Esophagus (tissue), 2 donors: ENCODE measurements around the gene SMYD3. TPM values are rescaled to one million over a fixed set of nuclear protein-coding genes. Genes with fewer than 3 reads are reported as not detected.

Experiments
- H3K27ac ChIP-seq, 2 donors: one replicate each; pipeline ENCODE4 v1.5.1; 2013; ENCODE audit warnings: low read depth in 2 of 2, mild to moderate bottlenecking in 2 of 2, inconsistent platforms in 1 of 2, low read length in 1 of 2, moderate library complexity in 1 of 2
- H3K27me3 ChIP-seq, 2 donors: one replicate each; pipeline ENCODE4 v1.6.1; 2013; ENCODE audit warnings: low read length in 2 of 2, control low read depth in 1 of 2, mild to moderate bottlenecking in 1 of 2; ENCODE audit not compliant: insufficient read depth in 2 of 2, control insufficient read depth in 1 of 2
- H3K36me3 ChIP-seq, 2 donors: one replicate each; pipeline ENCODE4 v1.6.1; 2013; ENCODE audit warnings: low read length in 1 of 2; ENCODE audit not compliant: control insufficient read depth in 2 of 2, insufficient read depth in 2 of 2
- H3K4me1 ChIP-seq, 2 donors: one replicate each; pipeline ENCODE4 v1.6.1; 2013; ENCODE audit warnings: low read length in 1 of 2; ENCODE audit not compliant: control insufficient read depth in 2 of 2, insufficient read depth in 2 of 2
- H3K4me3 ChIP-seq, 2 donors: one replicate each; pipeline ENCODE4 v1.5.1; 2013; ENCODE audit warnings: low read length in 2 of 2, mild to moderate bottlenecking in 2 of 2, low read depth in 1 of 2, moderate library complexity in 1 of 2
- H3K9me3 ChIP-seq, 2 donors: one replicate each; pipeline ENCODE4 v1.6.1; 2013; ENCODE audit warnings: mild to moderate bottlenecking in 2 of 2, low read depth in 1 of 2, low read length in 1 of 2, moderate library complexity in 1 of 2; ENCODE audit not compliant: control insufficient read depth in 2 of 2, insufficient read depth in 1 of 2
- WGBS, 2 donors: extraction: QIAGEN DNeasy Blood & Tissue Kit; methylation state at CpG; one replicate each; pipeline ENCODE4 v1.1.7; 2013; 5-methylcytosine and 5-hydroxymethylcytosine counted together
- polyA plus RNA-seq, 2 donors: library from polyadenylated mRNA; stranded (reverse); fragments of 200-250 nt; gene quantifications; one replicate each; pipeline ENCODE4 v1.2.3, GENCODE V29; 2013
- donor health status: healthy with polysubstance abuse.
- donor health status: Bipolar disorder and iron deficiency.

Gene SMYD3
- polyA plus RNA-seq, 2 donors = 5.0 to 5.7 TPM

DNA sequence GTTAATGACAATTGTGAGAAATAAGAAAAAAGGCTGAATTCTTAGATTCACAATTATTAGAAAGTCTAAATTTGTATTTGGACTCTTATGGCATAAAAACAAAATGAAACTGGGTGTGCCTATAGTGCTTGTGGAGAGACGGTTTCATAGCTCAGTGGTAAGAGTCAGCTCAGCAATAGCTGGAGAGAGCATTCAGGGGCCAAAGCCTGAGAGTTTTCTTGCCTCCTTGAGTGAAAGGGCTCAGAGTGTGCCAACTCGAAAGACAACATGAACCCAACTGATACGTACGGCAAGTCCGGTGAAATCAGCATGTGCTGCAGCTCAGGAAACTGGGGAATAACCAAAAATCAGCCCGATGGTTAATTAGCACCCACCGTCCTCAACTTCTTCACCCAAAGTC is 577.9 kb downstream of the SMYD3 start:
- no peaks in the 10 kb centered on the region for H3K9me3 ChIP-seq
- H3K4me3 ChIP-seq = no peak overlapping the region
- H3K36me3 ChIP-seq = peaks cover 0 to 2% of the 10 kb centered on the region in 2 donors
- H3K4me1 ChIP-seq = no peaks in the 10 kb centered on the region
- H3K27ac ChIP-seq = no peak overlapping the region
- 96 to 97% methylated on average over 7 of the region's 7 CpGs for WGBS, 2 donors
- no peaks in the 10 kb centered on the region for H3K27me3 ChIP-seq

DNA sequence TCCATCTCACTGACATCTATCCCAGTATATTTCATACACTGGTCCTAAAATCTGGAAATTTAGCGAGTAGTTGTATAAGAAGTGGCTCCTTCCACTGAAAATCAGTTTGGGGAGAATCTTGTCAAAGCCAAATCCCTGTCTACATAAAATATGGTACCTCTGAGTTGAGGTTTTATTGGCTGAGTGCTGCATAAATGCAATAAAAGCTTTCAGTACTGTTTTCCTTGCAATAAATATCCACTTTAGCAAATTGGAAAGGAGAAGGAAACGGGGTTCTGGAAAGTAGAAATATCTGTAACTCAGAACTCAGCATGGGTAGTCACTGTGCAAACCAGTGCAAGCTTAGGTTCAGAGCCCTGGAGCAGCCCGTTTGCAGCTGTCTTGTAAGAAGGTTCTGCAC is 580.2 kb downstream of the SMYD3 start:
- 91% methylated on average over 3 of the region's 3 CpGs for WGBS, 2 donors
- no peaks in the 10 kb centered on the region for H3K4me1 ChIP-seq

DNA sequence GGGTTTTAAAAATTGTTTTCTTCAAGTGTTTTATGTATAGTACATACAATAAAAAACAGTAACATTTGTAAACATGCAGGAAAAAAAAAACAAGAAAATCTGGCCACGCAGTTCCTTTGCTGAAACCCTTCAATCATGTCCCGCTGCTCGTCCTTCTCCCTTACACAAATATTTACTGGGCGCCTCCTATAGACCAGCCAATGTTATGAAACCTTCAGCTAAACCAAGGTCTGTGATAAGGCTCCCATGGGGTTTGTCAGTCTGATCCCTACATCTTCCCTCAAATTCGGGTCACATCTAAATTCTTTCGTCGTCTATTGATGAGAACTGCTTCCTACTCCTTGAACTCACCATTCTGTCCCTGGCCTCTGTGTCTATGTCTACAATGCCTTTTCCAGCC is 583.9 kb downstream of the SMYD3 start:
- H3K9me3 ChIP-seq = no peaks in the 10 kb centered on the region
- WGBS, 2 donors = 82 to 89% methylated on average over 7 of the region's 7 CpGs
- no peaks in the 10 kb centered on the region for H3K4me1 ChIP-seq
- H3K27ac ChIP-seq = no peak overlapping the region
- H3K4me3 ChIP-seq = no peak overlapping the region
- H3K27me3 ChIP-seq = no peaks in the 10 kb centered on the region
- H3K36me3 ChIP-seq = peaks cover 0 to 2% of the 10 kb centered on the region in 2 donors

More for the DNA sequence above, 580.2 kb downstream of the SMYD3 start:
- Histone ChIP-seq H3K36me3 (peaks cover 0 to 2% of the 10 kb centered on the region in 2 donors), H3K27ac (no peak overlapping the region), H3K9me3 (no peaks in the 10 kb centered on the region), H3K27me3 (no peaks in the 10 kb centered on the region), H3K4me3 (no peak overlapping the region)

DNA sequence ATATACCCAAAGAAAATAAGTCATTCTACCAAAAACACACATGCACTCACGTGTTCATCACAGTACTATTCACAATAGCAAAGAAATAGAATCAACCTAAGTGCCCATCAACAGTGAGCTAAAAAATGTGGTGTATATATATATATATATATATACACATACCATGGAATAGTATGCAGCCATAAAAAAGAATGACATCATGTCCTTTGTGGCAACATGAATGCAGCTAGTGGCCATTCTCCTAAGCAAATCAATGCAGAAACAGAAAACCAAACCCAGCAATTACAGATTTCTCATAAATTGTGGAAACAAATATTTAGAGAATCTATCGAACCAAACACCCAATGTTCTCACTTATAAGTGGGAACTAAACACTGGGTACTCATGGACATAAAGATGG is 585.7 kb downstream of the SMYD3 start:
- Histone ChIP-seq H3K36me3 (no peaks in the 10 kb centered on the region), H3K27ac (no peak overlapping the region), H3K4me3 (no peak overlapping the region), H3K27me3 (no peaks in the 10 kb centered on the region), H3K4me1 (no peaks in the 10 kb centered on the region), H3K9me3 (no peaks in the 10 kb centered on the region)
- 96 to 98% methylated on average over 2 of the region's 2 CpGs for WGBS, 2 donors

DNA sequence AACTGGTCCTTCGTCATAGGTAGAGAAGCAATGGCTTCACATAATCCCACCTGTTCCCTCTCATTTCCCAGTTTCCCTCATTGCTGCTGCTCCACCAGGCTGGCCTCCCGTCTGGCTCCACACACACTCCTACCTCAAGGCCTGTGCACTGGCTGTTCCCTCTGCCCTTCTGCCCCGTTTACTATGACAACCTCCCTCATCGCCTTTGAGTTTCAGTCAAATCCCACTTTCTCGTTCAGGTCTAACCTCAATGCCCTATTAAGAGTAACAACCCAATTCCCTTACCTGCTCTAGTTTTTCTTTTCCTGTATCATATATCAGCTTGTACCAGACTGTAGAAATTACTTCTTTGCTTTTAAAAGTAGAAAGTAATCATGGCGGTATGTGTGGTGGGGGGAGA is 589.7 kb downstream of the SMYD3 start:
- H3K4me3 ChIP-seq = no peak overlapping the region
- H3K27me3 ChIP-seq = no peaks in the 10 kb centered on the region

DNA sequence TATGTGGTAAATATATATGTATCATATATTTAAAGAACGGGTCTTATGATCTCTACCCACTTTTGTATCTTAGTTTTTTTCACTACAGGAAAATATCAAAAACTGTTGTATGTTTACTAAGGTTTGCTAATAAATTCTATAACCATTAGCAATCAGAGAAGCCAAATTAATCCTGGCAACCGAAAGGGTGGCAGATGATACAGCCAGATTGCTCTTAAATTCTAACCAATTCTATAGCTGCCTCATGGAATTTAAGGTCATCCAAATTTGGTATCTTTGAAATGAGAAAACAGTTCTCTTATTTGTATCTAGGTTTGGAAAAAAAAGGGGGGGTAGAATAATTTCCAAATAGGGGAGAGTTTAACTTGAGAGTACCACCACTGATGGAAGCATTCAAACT is 591.2 kb downstream of the SMYD3 start:
- 93 to 94% methylated on average over 2 of the region's 2 CpGs for WGBS, 2 donors
- H3K4me1 ChIP-seq = no peaks in the 10 kb centered on the region
- H3K27me3 ChIP-seq = no peaks in the 10 kb centered on the region
- H3K27ac ChIP-seq = no peak overlapping the region
- H3K36me3 ChIP-seq = no peaks in the 10 kb centered on the region
- no peak overlapping the region for H3K4me3 ChIP-seq
- H3K9me3 ChIP-seq = no peaks in the 10 kb centered on the region

More for the DNA sequence above, 589.7 kb downstream of the SMYD3 start:
- whole genome bisulfite sequencing, 2 donors = 81 to 84% methylated on average over 6 of the region's 6 CpGs
- Histone ChIP-seq H3K36me3 (no peaks in the 10 kb centered on the region), H3K4me1 (no peaks in the 10 kb centered on the region), H3K9me3 (no peaks in the 10 kb centered on the region), H3K27ac (no peak overlapping the region)

DNA sequence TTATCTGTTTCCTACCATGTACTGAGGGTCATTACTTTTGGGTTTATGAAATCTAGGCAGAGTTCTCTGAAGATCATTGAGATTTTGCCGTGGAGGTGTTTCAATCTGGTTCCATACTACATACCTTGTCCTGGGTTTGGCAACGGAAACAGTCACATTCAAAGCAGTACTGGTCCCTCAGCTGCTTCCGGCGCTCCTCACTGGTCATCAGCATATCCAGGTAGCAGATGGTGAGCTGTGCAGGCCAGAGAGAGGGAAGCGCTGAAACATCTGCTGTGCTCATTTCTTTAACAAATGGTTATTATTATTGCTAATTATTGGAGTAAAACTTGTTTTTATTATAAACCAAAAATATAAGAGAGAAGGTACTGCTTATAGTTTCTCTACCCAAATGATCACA is 591.7 kb downstream of the SMYD3 start:
- Histone ChIP-seq H3K4me1 (no peaks in the 10 kb centered on the region), H3K4me3 (no peak overlapping the region), H3K27me3 (no peaks in the 10 kb centered on the region), H3K27ac (no peak overlapping the region), H3K36me3 (no peaks in the 10 kb centered on the region), H3K9me3 (no peaks in the 10 kb centered on the region)
- WGBS, 2 donors = 94 to 96% methylated on average over 5 of the region's 5 CpGs

DNA sequence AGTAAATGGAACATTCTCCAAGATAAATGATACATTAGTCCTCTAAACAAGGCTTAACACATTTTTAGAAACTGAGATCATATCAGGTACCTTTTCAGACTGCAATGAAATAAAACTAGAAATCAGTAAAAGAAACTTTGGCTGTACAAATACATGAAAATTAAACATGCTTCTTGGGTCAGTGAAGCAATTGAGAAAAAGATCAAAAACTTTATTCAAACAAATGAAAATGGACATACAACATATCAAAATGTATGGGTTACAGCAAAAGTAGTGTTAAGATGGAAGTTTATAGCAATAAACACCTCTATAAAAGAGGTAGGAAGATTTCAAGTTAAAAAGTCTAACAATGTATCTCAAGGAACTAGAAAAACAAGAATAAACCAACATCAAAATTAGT is 598.5 kb downstream of the SMYD3 start:
- peaks cover 0 to 3% of the 10 kb centered on the region in 2 donors for H3K9me3 ChIP-seq
- no peaks in the 10 kb centered on the region for H3K36me3 ChIP-seq
- H3K4me1 ChIP-seq = no peaks in the 10 kb centered on the region
- no peak overlapping the region for H3K27ac ChIP-seq
- H3K27me3 ChIP-seq = no peaks in the 10 kb centered on the region
- H3K4me3 ChIP-seq = no peak overlapping the region

DNA sequence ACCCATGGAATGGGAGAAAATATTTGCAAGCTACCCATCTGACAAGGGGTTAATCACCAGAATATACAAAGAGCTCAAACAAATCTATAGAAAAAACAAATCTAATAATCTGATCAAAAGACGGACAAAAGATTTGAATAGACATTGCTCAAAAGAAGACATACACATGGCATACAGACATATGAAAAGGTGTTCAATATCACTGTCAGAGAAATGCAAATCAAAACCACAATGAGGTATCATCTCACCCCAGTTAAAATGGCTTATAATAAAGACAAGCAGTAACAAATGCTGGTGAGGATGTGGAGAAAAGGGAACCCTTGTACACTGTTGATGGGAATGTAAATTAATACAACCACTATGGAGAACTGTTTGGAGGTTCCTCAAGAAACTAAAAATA is 600.9 kb downstream of the SMYD3 start:
- Histone ChIP-seq H3K27me3 (no peaks in the 10 kb centered on the region), H3K4me1 (no peaks in the 10 kb centered on the region), H3K4me3 (no peak overlapping the region), H3K36me3 (no peaks in the 10 kb centered on the region), H3K27ac (no peak overlapping the region), H3K9me3 (peaks cover 0 to 4% of the 10 kb centered on the region in 2 donors)
- 90 to 95% methylated on average over 1 of the region's 1 CpG for WGBS, 2 donors

DNA sequence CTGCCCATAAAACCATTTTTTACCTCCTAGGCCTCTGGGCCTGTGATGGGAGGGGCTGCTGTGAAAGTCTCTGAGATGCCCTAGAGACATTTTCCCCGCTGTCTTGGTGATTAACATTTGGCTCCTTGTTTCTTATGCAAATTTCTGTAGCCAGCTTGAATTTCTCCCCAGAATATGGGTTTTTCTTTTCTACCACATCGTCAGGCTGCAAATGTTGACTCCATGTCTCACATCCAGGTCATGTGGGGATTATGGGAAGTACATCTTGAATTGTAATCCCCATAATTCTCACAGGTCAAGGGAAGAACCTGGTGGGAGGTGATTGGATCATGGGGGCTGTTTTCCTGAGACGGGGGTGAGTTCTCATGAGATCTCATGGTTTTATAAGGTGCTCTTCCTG is 603.2 kb downstream of the SMYD3 start:
- Histone ChIP-seq H3K4me3 (no peak overlapping the region), H3K27me3 (no peaks in the 10 kb centered on the region), H3K36me3 (no peaks in the 10 kb centered on the region), H3K9me3 (peaks cover 0 to 4% of the 10 kb centered on the region in 2 donors), H3K4me1 (no peaks in the 10 kb centered on the region), H3K27ac (no peak overlapping the region)
- WGBS, 2 donors = 90 to 95% methylated on average over 3 of the region's 3 CpGs
